Lower leg skin (tissue), 3 donors: Measurements from ENCODE around the gene PPP1R14D.

Experiments used
- CTCF ChIP-seq, 3 donors: fragments of 450-650 bp; IDR thresholded peaks; one replicate each; pipeline ENCODE4 v1.5.1; 2016; ENCODE audit warnings: antibody characterized with exemption in 3 of 3, mild to moderate bottlenecking in 3 of 3, moderate library complexity in 2 of 3
- POLR2A ChIP-seq, 2 donors: fragments of 450-650 bp; IDR thresholded peaks; one replicate each; pipeline ENCODE4 v1.6.1; 2016 to 2017; ENCODE audit warnings: antibody characterized with exemption in 2 of 2, mild to moderate bottlenecking in 1 of 2, moderate library complexity in 1 of 2

GRCh38 chr15:40789999-40790398 is 38.5 kb downstream of the PPP1R14D start:
- TF ChIP-seq CTCF (IDR thresholded peaks at IDR 0.05) (no peak), POLR2A (IDR thresholded peaks at IDR 0.05) (no peak)
